ENCODE results near the gene GRB10. TPM values are rescaled to one million over a fixed set of nuclear protein-coding genes. Genes with fewer than 3 reads are reported as not detected.

The GRB10 gene
- total and polyA plus RNA-seq, 2 experiments from 2014 or later = 35.0 to 154 TPM

DNA sequence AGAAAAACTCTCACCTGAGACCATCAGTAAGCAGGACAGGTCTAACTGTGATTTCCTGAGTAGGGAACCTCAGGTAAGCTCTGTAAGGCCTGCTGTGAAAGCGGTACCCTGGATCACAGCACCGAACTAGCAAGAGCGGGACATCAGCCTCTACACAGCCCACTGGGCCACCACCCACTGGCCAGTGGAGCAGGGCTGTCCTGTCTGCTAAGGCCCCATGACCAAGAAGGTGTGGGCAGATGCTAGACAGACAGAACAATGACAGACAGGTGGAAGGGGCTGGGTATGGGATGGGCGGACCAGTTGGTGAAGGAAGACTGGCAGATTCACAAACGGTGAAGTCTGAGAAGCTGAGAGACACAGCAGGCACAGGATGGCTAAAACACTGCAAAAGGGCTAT, 138.1 kb downstream of the GRB10 start (continued):
- TF ChIP-seq, protein P1, sequence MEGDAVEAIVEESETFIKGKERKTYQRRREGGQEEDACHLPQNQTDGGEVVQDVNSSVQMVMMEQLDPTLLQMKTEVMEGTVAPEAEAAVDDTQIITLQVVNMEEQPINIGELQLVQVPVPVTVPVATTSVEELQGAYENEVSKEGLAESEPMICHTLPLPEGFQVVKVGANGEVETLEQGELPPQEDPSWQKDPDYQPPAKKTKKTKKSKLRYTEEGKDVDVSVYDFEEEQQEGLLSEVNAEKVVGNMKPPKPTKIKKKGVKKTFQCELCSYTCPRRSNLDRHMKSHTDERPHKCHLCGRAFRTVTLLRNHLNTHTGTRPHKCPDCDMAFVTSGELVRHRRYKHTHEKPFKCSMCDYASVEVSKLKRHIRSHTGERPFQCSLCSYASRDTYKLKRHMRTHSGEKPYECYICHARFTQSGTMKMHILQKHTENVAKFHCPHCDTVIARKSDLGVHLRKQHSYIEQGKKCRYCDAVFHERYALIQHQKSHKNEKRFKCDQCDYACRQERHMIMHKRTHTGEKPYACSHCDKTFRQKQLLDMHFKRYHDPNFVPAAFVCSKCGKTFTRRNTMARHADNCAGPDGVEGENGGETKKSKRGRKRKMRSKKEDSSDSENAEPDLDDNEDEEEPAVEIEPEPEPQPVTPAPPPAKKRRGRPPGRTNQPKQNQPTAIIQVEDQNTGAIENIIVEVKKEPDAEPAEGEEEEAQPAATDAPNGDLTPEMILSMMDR (conservative IDR thresholded peaks at IDR 0.05; ENCODE audit: low read depth in 2 of 2) = no peak
- no peak for TF ChIP-seq CREB1 (CRISPR knock-in tag; IDR thresholded peaks at IDR 0.05; ENCODE audit: low read depth)
- no peak for TF ChIP-seq EZH2 (IDR thresholded peaks at IDR 0.05; ENCODE audit: low read depth, unreplicated experiment)

DNA sequence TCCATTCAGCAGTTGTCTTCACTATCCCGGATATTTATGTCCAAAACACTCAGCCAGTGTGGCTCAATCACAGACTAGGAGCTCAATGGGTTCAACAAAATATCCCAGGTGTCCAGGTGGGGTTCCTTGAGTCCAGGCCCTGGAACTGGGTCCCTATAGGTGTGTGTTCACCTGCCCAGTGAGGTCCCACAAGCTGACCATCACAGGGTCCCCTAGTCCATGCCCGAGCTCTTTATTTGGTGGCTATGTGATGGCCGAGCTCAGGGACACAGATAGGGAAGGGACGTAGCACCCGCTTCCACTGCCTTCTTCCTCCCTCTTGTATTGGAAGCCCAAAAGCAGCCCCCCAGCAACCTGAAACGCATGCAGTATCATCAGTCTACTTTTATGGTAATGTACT, 138.6 kb downstream of the GRB10 start:
- no peaks in the 10 kb centered on the region; the same call in 2 of the 3 replicates for H3K9me3 Mint-ChIP-seq
- H3K79me2 ChIP-seq (replicated peaks; ENCODE audit: insufficient read depth) = peaks cover 25% of the 10 kb centered on the region
- peaks cover 12% of the 10 kb centered on the region for H3K4me1 Mint-ChIP-seq
- TF ChIP-seq, protein P2, sequence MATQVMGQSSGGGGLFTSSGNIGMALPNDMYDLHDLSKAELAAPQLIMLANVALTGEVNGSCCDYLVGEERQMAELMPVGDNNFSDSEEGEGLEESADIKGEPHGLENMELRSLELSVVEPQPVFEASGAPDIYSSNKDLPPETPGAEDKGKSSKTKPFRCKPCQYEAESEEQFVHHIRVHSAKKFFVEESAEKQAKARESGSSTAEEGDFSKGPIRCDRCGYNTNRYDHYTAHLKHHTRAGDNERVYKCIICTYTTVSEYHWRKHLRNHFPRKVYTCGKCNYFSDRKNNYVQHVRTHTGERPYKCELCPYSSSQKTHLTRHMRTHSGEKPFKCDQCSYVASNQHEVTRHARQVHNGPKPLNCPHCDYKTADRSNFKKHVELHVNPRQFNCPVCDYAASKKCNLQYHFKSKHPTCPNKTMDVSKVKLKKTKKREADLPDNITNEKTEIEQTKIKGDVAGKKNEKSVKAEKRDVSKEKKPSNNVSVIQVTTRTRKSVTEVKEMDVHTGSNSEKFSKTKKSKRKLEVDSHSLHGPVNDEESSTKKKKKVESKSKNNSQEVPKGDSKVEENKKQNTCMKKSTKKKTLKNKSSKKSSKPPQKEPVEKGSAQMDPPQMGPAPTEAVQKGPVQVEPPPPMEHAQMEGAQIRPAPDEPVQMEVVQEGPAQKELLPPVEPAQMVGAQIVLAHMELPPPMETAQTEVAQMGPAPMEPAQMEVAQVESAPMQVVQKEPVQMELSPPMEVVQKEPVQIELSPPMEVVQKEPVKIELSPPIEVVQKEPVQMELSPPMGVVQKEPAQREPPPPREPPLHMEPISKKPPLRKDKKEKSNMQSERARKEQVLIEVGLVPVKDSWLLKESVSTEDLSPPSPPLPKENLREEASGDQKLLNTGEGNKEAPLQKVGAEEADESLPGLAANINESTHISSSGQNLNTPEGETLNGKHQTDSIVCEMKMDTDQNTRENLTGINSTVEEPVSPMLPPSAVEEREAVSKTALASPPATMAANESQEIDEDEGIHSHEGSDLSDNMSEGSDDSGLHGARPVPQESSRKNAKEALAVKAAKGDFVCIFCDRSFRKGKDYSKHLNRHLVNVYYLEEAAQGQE (IDR thresholded peaks at IDR 0.05; ENCODE audit: unreplicated experiment) = no peak
- TF ChIP-seq EZH2 (IDR thresholded peaks at IDR 0.05; ENCODE audit: low read depth, unreplicated experiment) (no peak), ZNF114 (CRISPR knock-in tag; IDR thresholded peaks at IDR 0.05) (no peak), CREB1 (CRISPR knock-in tag; IDR thresholded peaks at IDR 0.05; ENCODE audit: low read depth) (no peak), POLR2AphosphoS5 (IDR thresholded peaks at IDR 0.05; ENCODE audit: low read depth) (no peak), NANOG (IDR thresholded peaks at IDR 0.05; ENCODE audit: borderline replicate concordance) (no peak), EZH2phosphoT487 (IDR thresholded peaks at IDR 0.05; ENCODE audit: unreplicated experiment) (no peak), ZNF331 (CRISPR knock-in tag; IDR thresholded peaks at IDR 0.05; ENCODE audit: low read depth) (no peak)
- TF ChIP-seq, protein P3, sequence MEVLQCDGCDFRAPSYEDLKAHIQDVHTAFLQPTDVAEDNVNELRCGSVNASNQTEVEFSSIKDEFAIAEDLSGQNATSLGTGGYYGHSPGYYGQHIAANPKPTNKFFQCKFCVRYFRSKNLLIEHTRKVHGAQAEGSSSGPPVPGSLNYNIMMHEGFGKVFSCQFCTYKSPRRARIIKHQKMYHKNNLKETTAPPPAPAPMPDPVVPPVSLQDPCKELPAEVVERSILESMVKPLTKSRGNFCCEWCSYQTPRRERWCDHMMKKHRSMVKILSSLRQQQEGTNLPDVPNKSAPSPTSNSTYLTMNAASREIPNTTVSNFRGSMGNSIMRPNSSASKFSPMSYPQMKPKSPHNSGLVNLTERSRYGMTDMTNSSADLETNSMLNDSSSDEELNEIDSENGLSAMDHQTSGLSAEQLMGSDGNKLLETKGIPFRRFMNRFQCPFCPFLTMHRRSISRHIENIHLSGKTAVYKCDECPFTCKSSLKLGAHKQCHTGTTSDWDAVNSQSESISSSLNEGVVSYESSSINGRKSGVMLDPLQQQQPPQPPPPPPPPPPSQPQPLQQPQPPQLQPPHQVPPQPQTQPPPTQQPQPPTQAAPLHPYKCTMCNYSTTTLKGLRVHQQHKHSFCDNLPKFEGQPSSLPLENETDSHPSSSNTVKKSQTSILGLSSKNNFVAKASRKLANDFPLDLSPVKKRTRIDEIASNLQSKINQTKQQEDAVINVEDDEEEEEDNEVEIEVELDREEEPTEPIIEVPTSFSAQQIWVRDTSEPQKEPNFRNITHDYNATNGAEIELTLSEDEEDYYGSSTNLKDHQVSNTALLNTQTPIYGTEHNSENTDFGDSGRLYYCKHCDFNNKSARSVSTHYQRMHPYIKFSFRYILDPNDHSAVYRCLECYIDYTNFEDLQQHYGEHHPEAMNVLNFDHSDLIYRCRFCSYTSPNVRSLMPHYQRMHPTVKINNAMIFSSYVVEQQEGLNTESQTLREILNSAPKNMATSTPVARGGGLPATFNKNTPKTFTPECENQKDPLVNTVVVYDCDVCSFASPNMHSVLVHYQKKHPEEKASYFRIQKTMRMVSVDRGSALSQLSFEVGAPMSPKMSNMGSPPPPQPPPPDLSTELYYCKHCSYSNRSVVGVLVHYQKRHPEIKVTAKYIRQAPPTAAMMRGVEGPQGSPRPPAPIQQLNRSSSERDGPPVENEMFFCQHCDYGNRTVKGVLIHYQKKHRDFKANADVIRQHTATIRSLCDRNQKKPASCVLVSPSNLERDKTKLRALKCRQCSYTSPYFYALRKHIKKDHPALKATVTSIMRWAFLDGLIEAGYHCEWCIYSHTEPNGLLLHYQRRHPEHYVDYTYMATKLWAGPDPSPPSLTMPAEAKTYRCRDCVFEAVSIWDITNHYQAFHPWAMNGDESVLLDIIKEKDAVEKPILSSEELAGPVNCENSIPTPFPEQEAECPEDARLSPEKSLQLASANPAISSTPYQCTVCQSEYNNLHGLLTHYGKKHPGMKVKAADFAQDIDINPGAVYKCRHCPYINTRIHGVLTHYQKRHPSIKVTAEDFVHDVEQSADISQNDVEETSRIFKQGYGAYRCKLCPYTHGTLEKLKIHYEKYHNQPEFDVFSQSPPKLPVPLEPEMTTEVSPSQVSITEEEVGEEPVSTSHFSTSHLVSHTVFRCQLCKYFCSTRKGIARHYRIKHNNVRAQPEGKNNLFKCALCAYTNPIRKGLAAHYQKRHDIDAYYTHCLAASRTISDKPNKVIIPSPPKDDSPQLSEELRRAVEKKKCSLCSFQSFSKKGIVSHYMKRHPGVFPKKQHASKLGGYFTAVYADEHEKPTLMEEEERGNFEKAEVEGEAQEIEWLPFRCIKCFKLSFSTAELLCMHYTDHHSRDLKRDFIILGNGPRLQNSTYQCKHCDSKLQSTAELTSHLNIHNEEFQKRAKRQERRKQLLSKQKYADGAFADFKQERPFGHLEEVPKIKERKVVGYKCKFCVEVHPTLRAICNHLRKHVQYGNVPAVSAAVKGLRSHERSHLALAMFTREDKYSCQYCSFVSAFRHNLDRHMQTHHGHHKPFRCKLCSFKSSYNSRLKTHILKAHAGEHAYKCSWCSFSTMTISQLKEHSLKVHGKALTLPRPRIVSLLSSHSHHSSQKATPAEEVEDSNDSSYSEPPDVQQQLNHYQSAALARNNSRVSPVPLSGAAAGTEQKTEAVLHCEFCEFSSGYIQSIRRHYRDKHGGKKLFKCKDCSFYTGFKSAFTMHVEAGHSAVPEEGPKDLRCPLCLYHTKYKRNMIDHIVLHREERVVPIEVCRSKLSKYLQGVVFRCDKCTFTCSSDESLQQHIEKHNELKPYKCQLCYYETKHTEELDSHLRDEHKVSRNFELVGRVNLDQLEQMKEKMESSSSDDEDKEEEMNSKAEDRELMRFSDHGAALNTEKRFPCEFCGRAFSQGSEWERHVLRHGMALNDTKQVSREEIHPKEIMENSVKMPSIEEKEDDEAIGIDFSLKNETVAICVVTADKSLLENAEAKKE (CRISPR knock-in tag; IDR thresholded peaks at IDR 0.05) = no peak
- TF ChIP-seq, protein P1 (conservative IDR thresholded peaks at IDR 0.05; ENCODE audit: low read depth in 2 of 2) = no peak

More for the DNA sequence above, 138.6 kb downstream of the GRB10 start:
- no peak overlapping the region for H3K4me3 Mint-ChIP-seq
- H3K4me1 ChIP-seq (ENCODE audit: insufficient read depth) = no peaks in the 10 kb centered on the region
- peaks cover 2% of the 10 kb centered on the region; the same call in 1 of the 2 replicates for H4K20me1 ChIP-seq (replicated peaks; ENCODE audit: insufficient read depth)
- no peaks in the 10 kb centered on the region; the same call in 1 of the 2 replicates for H3K9me2 ChIP-seq (ENCODE audit: insufficient read depth)
- H3K27me3 ChIP-seq (ENCODE audit: insufficient read depth) = no peaks in the 10 kb centered on the region
- DNase-seq (ENCODE audit: low spot score) (no peak), ATAC-seq (no peak)
- H3K36me3 Mint-ChIP-seq (ENCODE audit: low read depth) = peaks cover 16% of the 10 kb centered on the region
- H3K27ac Mint-ChIP-seq = no peak overlapping the region
- no peaks in the 10 kb centered on the region for H3K36me3 ChIP-seq (ENCODE audit: insufficient read depth)
- no peak overlapping the region for H2AFZ ChIP-seq
- peaks cover 6% of the 10 kb centered on the region for H3K27me3 Mint-ChIP-seq (ENCODE audit: insufficient read depth, low read depth, poor library complexity)
- no peak overlapping the region for H3K4me3 ChIP-seq
- H3K27ac ChIP-seq (ENCODE audit: low read depth) = no peak overlapping the region
- H3F3A ChIP-seq (replicated peaks; ENCODE audit: low read depth) = no peaks in the 10 kb centered on the region
- no peak overlapping the region for H3K4me2 ChIP-seq

Measured in GM23338 (cell line).